ENCODE data around the gene BTBD7. TPM values are rescaled to one million over a fixed set of nuclear protein-coding genes. Genes with fewer than 3 reads are reported as not detected.

The BTBD7 gene
- total and polyA plus RNA-seq, 7 experiments from 2014 or later, result 7.5 to 31.7 (median 25.6) TPM

GRCh38 chr14:93316716-93317115 lies 16.1 kb downstream of the BTBD7 start:
- intact Hi-C loops (cut with micrococcal nuclease), result no loop called here

GRCh38 chr14:93315575-93315974 lies 17.3 kb downstream of the BTBD7 start:
- Mint-ChIP-seq H3K4me1 (peaks cover 21 to 64% (median 44%) of the 10 kb centered on the region in 7 donors), H3K27ac (no peak overlapping the region), H3K9me3 (no peaks in the 10 kb centered on the region), H3K4me3 (no peak overlapping the region), H3K36me3 (peaks cover 0 to 16% (median 9%) of the 10 kb centered on the region in 5 donors), H3K27me3 (no peaks in the 10 kb centered on the region)
- intact Hi-C loops (cut with micrococcal nuclease), result no loop called here
- peaks cover 6 to 9% of the 10 kb centered on the region in 2 donors for H3K4me1 ChIP-seq (ENCODE audit: control insufficient read depth in 2 of 2, insufficient read depth in 2 of 2, low read length in 2 of 2)
- DNase-seq, result no peak
- no peaks in the 10 kb centered on the region for H3K36me3 ChIP-seq (ENCODE audit: control insufficient read depth in 2 of 3, insufficient read depth in 3 of 3, low read length in 3 of 3)
- H3K9me3 ChIP-seq (ENCODE audit: control insufficient read depth in 2 of 3, low read length in 3 of 3), result no peaks in the 10 kb centered on the region
- no peak overlapping the region for H3K27ac ChIP-seq (ENCODE audit: low read depth, low read length)
- no peak for ATAC-seq
- CTCF ChIA-PET, result no interaction called here
- no peaks in the 10 kb centered on the region for H3K27me3 ChIP-seq (ENCODE audit: control insufficient read depth in 2 of 2, insufficient read depth in 2 of 2, low read length in 2 of 2)
- POLR2A ChIA-PET, result no interaction called here
- H3K4me3 ChIP-seq (ENCODE audit: low read length), result no peak overlapping the region

More at GRCh38 chr14:93316716-93317115, 16.1 kb downstream of the BTBD7 start:
- H3K27ac ChIP-seq (ENCODE audit: low read depth, low read length), result no peak overlapping the region
- H3K9me3 ChIP-seq (ENCODE audit: control insufficient read depth in 2 of 3, low read length in 3 of 3), result no peaks in the 10 kb centered on the region
- peaks cover 8 to 9% of the 10 kb centered on the region in 2 donors for H3K4me1 ChIP-seq (ENCODE audit: control insufficient read depth in 2 of 2, insufficient read depth in 2 of 2, low read length in 2 of 2)
- Mint-ChIP-seq H3K4me1 (peaks cover 21 to 68% (median 49%) of the 10 kb centered on the region in 7 donors), H3K27me3 (no peaks in the 10 kb centered on the region), H3K9me3 (no peaks in the 10 kb centered on the region), H3K36me3 (peaks cover 0 to 20% (median 9%) of the 10 kb centered on the region in 5 donors), H3K27ac (no peak overlapping the region), H3K4me3 (no peak overlapping the region)
- DNase-seq (no peak), ATAC-seq (no peak)
- H3K27me3 ChIP-seq (ENCODE audit: control insufficient read depth in 2 of 2, insufficient read depth in 2 of 2, low read length in 2 of 2), result no peaks in the 10 kb centered on the region
- H3K4me3 ChIP-seq (ENCODE audit: low read length), result no peak overlapping the region
- ChIA-PET CTCF (no interaction called here), POLR2A (interaction anchor here (0.6 kb wide), 2 partner anchors 21 to 86 kb away, joined by 3 to 4 read pairs; no protein-coding TSS in a partner anchor)
- H3K36me3 ChIP-seq (ENCODE audit: control insufficient read depth in 2 of 3, insufficient read depth in 3 of 3, low read length in 3 of 3), result no peaks in the 10 kb centered on the region

GRCh38 chr14:93311082-93311481 lies 21.8 kb downstream of the BTBD7 start:
- CTCF ChIA-PET, result no interaction called here
- intact Hi-C loops (cut with micrococcal nuclease), result no loop called here

GRCh38 chr14:93309427-93309966 lies 23.3 kb downstream of the BTBD7 start:
- Mint-ChIP-seq H3K27ac (no peak overlapping the region), H3K27me3 (no peaks in the 10 kb centered on the region), H3K9me3 (no peaks in the 10 kb centered on the region), H3K36me3 (peaks cover 0 to 9% (median 0%) of the 10 kb centered on the region in 5 donors), H3K4me3 (peak overlapping the region in 1 of 10 donors; percentile 7), H3K4me1 (peaks cover 3 to 73% (median 47%) of the 10 kb centered on the region in 7 donors)
- H3K9me3 ChIP-seq (ENCODE audit: control insufficient read depth in 2 of 3, low read length in 3 of 3), result no peaks in the 10 kb centered on the region
- H3K36me3 ChIP-seq (ENCODE audit: control insufficient read depth in 2 of 3, insufficient read depth in 3 of 3, low read length in 3 of 3), result no peaks in the 10 kb centered on the region
- intact Hi-C loops (cut with micrococcal nuclease), result no loop called here
- no peak overlapping the region for H3K4me3 ChIP-seq (ENCODE audit: low read length)
- no peaks in the 10 kb centered on the region for H3K4me1 ChIP-seq (ENCODE audit: control insufficient read depth in 2 of 2, insufficient read depth in 2 of 2, low read length in 2 of 2)
- ChIA-PET CTCF (interaction anchor here (0.7 kb wide), 1 partner anchor 1630 kb away, joined by 5 read pairs; no protein-coding TSS in a partner anchor), POLR2A (no interaction called here)
- DNase-seq (no peak), ATAC-seq (no peak)
- no peak overlapping the region for H3K27ac ChIP-seq (ENCODE audit: low read depth, low read length)
- H3K27me3 ChIP-seq (ENCODE audit: control insufficient read depth in 2 of 2, insufficient read depth in 2 of 2, low read length in 2 of 2), result no peaks in the 10 kb centered on the region

More at GRCh38 chr14:93311082-93311481, 21.8 kb downstream of the BTBD7 start:
- POLR2A ChIA-PET, result no interaction called here
- Mint-ChIP-seq H3K4me1 (peaks cover 2 to 64% (median 40%) of the 10 kb centered on the region in 7 donors), H3K36me3 (peaks cover 0 to 9% (median 2%) of the 10 kb centered on the region in 5 donors), H3K9me3 (no peaks in the 10 kb centered on the region), H3K27ac (no peak overlapping the region), H3K4me3 (no peak overlapping the region), H3K27me3 (no peaks in the 10 kb centered on the region)
- Histone ChIP-seq H3K36me3 (ENCODE audit: control insufficient read depth in 2 of 3, insufficient read depth in 3 of 3, low read length in 3 of 3) (no peaks in the 10 kb centered on the region), H3K9me3 (ENCODE audit: control insufficient read depth in 2 of 3, low read length in 3 of 3) (no peaks in the 10 kb centered on the region), H3K27ac (ENCODE audit: low read depth, low read length) (no peak overlapping the region), H3K4me1 (ENCODE audit: control insufficient read depth in 2 of 2, insufficient read depth in 2 of 2, low read length in 2 of 2) (no peaks in the 10 kb centered on the region), H3K4me3 (ENCODE audit: low read length) (no peak overlapping the region), H3K27me3 (ENCODE audit: control insufficient read depth in 2 of 2, insufficient read depth in 2 of 2, low read length in 2 of 2) (no peaks in the 10 kb centered on the region)
- DNase-seq (no peak), ATAC-seq (no peak)

GRCh38 chr14:93308686-93309345 lies 24.0 kb downstream of the BTBD7 start:
- ChIA-PET POLR2A (no interaction called here), CTCF (no interaction called here)
- Mint-ChIP-seq H3K4me3 (peak overlapping the region in 1 of 10 donors; percentile 7), H3K27me3 (no peaks in the 10 kb centered on the region), H3K27ac (no peak overlapping the region), H3K9me3 (no peaks in the 10 kb centered on the region), H3K36me3 (peaks cover 0 to 9% (median 0%) of the 10 kb centered on the region in 5 donors), H3K4me1 (peaks cover 3 to 74% (median 48%) of the 10 kb centered on the region in 7 donors)
- no peak overlapping the region for H3K27ac ChIP-seq (ENCODE audit: low read depth, low read length)
- ATAC-seq (no peak), DNase-seq (no peak)
- H3K4me3 ChIP-seq (ENCODE audit: low read length), result no peak overlapping the region
- intact Hi-C loops (cut with micrococcal nuclease), result no loop called here
- no peaks in the 10 kb centered on the region for H3K27me3 ChIP-seq (ENCODE audit: control insufficient read depth in 2 of 2, insufficient read depth in 2 of 2, low read length in 2 of 2)
- H3K9me3 ChIP-seq (ENCODE audit: control insufficient read depth in 2 of 3, low read length in 3 of 3), result no peaks in the 10 kb centered on the region
- H3K4me1 ChIP-seq (ENCODE audit: control insufficient read depth in 2 of 2, insufficient read depth in 2 of 2, low read length in 2 of 2), result no peaks in the 10 kb centered on the region
- H3K36me3 ChIP-seq (ENCODE audit: control insufficient read depth in 2 of 3, insufficient read depth in 3 of 3, low read length in 3 of 3), result no peaks in the 10 kb centered on the region

- intact Hi-C loops (cut with micrococcal nuclease), result no loop called here
- H3K4me1 Mint-ChIP-seq, result peaks cover 3 to 70% (median 48%) of the 10 kb centered on the region in 7 donors
Observed at GRCh38 chr14:93306812-93307211, 26.0 kb downstream of the BTBD7 start.

More at GRCh38 chr14:93306812-93307211, 26.0 kb downstream of the BTBD7 start:
- Mint-ChIP-seq H3K9me3 (no peaks in the 10 kb centered on the region), H3K36me3 (peaks cover 0 to 14% (median 0%) of the 10 kb centered on the region in 5 donors), H3K27me3 (no peaks in the 10 kb centered on the region), H3K4me3 (no peak overlapping the region), H3K27ac (no peak overlapping the region)
- Histone ChIP-seq H3K27ac (ENCODE audit: low read depth, low read length) (no peak overlapping the region), H3K4me1 (ENCODE audit: control insufficient read depth in 2 of 2, insufficient read depth in 2 of 2, low read length in 2 of 2) (no peaks in the 10 kb centered on the region), H3K36me3 (ENCODE audit: control insufficient read depth in 2 of 3, insufficient read depth in 3 of 3, low read length in 3 of 3) (no peaks in the 10 kb centered on the region), H3K9me3 (ENCODE audit: control insufficient read depth in 2 of 3, low read length in 3 of 3) (no peaks in the 10 kb centered on the region), H3K4me3 (ENCODE audit: low read length) (no peak overlapping the region), H3K27me3 (ENCODE audit: control insufficient read depth in 2 of 2, insufficient read depth in 2 of 2, low read length in 2 of 2) (no peaks in the 10 kb centered on the region)
- ATAC-seq (no peak), DNase-seq (no peak)
- POLR2A ChIA-PET, result no interaction called here
- CTCF ChIA-PET, result no interaction called here
